AG09319 (cell line): ENCODE data around the gene IQGAP2.

ENCODE experiments used
- DNase-seq: peaks from one replicate; pipeline ENCODE4 v3.0.0-alpha.2; 2010; ENCODE audit warnings: low read depth; ENCODE audit errors: extremely low read depth
- TF ChIP-seq, protein P1 (sequence below): IDR thresholded peaks from 2 replicates; pipeline ENCODE4 v1.5.1; 2011; ENCODE audit warnings: low read depth, mild to moderate bottlenecking, inconsistent platforms, low read length, moderate library complexity

The IQGAP2 gene

DNA sequence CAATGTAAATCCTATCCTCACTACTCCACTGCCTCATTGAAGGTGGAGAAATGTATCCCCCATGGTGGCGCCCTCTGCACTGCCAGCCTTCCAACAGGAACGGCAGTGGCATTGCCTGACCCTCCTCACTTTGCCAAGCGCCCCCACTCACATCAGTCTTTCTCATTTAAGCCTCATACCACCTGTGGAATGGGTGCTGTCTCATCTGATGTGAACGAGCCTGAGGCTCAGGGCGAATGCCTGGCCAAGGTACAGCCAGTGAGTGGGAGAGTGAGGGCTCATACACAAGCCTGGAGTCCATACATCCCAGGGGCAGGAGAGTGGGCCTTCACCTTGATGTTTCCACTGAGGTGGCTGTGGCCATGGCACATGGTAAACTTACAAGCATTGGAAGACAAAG is 209.9 kb downstream of the IQGAP2 start:
- DNase-seq = no peak
- TF ChIP-seq, protein P1, sequence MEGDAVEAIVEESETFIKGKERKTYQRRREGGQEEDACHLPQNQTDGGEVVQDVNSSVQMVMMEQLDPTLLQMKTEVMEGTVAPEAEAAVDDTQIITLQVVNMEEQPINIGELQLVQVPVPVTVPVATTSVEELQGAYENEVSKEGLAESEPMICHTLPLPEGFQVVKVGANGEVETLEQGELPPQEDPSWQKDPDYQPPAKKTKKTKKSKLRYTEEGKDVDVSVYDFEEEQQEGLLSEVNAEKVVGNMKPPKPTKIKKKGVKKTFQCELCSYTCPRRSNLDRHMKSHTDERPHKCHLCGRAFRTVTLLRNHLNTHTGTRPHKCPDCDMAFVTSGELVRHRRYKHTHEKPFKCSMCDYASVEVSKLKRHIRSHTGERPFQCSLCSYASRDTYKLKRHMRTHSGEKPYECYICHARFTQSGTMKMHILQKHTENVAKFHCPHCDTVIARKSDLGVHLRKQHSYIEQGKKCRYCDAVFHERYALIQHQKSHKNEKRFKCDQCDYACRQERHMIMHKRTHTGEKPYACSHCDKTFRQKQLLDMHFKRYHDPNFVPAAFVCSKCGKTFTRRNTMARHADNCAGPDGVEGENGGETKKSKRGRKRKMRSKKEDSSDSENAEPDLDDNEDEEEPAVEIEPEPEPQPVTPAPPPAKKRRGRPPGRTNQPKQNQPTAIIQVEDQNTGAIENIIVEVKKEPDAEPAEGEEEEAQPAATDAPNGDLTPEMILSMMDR = no peak

DNA sequence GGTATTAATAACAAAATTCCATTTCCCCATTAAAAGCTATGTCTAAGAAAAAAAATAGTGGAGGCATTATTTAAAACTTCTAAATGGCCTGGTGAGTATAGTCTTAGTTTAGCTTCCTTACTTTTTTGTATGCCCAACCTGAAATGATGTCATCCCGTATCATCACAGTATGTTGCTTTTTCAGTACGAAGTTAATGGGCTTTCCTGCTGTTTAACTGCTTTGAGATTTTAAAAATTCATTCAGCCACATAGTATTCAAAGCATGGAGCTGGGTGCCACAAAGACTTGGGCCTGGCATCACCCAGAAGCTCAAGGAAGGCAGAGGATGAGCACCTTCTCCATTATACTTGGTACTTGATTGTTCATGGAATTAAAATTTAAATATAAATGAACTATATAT is 212.7 kb downstream of the IQGAP2 start:
- TF ChIP-seq, protein P1 = no peak

DNA sequence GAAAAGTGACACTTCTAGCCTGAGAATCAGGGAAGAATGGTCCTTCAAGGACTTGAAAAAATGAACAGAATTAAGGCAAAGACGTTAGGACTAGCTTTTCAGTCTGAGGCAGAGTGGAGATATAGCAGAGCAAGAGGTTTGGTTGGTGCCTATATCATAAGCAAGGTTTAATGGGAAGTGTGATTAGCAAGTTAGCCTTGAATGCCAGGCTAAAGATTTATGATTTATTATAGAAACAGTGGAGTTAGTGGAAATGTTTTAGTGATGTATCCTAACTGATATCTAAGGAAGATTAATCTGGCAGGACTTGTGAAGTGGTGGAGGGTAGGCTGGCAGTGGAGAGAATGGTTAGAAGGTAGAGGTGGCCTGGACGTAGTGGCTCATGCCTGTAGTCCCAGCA is 213.1 kb downstream of the IQGAP2 start:
- TF ChIP-seq, protein P1 = no peak
- DNase-seq = no peak

More for the DNA sequence above, 212.7 kb downstream of the IQGAP2 start:
- no peak for DNase-seq

DNA sequence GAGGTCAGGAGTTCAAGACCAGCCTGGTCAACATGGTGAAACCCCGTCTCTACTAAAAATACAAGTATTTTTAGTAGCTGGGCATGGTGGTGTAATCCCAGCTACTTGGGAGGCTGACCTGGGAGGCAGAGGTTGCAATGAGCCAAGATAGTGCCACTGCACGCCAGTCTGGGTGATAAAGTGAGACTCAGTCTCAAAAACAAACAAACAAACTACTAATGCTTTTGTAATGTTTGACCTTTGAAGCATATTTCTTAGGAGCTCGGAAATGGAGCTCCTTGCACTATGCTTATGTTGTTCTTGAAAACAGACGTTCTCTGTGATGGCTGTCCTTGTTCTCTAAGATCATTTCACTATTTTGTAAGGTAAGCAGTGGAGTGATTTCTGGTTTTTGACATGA is 214.1 kb downstream of the IQGAP2 start:
- DNase-seq = no peak
- TF ChIP-seq, protein P1 = no peak

DNA sequence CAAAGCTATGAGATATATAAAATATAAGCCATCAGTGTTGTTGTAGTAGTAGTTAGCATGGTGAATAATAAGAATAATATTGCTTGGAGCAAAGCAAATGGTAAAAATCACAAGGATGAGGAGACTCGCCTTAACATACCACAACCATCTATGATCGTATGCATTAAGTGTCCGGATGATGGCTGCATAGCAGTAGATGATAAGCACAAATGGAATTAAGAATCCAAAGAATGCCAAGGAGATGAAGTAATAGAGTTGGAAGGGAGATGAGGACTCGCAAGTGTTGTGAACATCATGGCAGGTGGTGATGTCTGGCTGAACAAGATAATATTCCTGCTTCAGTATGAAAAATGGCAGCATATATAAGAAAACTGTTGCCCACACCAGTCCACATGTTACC is 214.6 kb downstream of the IQGAP2 start:
- TF ChIP-seq, protein P1 = no peak
- DNase-seq = no peak

DNA sequence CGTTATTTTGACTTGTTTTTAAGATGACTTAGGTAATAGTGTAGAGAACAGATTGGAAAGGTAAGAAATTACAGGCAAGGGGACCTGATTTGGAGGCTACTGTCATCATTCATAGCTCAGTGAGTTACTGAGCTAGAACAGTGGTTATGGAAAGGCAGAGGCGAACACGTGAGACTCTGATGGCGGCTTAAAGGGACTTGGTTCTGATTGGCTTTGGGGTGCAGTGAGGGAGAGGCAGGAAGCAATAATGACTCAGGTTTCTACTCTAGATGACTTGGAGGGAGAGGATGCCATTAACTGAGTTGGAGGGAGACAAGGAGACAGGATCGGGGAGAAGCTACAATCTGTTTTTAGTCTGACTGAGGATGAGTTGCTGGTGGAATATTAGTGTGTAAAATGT is 217.1 kb downstream of the IQGAP2 start:
- DNase-seq = no peak
- TF ChIP-seq, protein P1 = no peak

DNA sequence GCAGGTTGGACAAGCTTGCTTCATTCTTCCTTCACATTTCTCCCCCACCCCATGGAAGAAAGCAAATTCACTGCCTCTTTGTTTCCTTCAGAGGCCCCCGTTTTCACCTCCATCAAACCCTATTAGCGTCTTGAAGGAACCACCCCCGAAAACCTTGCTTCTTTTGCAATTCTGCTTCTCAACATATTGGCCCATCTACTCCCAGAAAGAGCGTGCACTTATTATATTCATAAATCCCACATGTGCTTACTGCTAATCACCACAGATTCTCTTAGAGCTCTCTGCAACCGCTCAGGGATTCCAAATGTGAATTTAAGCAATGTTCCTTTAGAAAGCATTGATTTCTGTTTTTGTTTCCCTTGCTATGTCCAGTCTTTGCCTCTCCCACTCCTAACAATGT is 219.0 kb downstream of the IQGAP2 start:
- DNase-seq = no peak
- TF ChIP-seq, protein P1 = no peak
